Right cardiac atrium (tissue), 5 donors: Measurements from ENCODE around the gene FRRS1. TPM values are rescaled to one million over a fixed set of nuclear protein-coding genes. Genes with fewer than 3 reads are reported as not detected.

Source experiments
- ATAC-seq, 2 donors: fragments of 200-7000 bp; cut with Tn5 transposase; one replicate each; pipeline versions ENCODE4 v1.8.0 to v1.9.1; 2020; ENCODE audit warnings: moderate library complexity in 2 of 2, mild to moderate bottlenecking in 1 of 2
- DNase-seq, 3 donors: peaks; one replicate each; pipeline ENCODE4 v3.0.0-alpha.2; 2020
- H3K27ac ChIP-seq: one replicate; pipeline ENCODE4 v1.5.1; 2013; ENCODE audit warnings: mild to moderate bottlenecking, low read length, control low read depth, moderate library complexity
- H3K27me3 ChIP-seq: one replicate; pipeline ENCODE4 v1.6.1; 2013; ENCODE audit not compliant: control insufficient read depth, insufficient read depth
- H3K4me1 ChIP-seq: one replicate; pipeline ENCODE4 v1.6.1; 2013; ENCODE audit warnings: low read length; ENCODE audit not compliant: control insufficient read depth, insufficient read depth
- H3K4me3 ChIP-seq: one replicate; pipeline ENCODE4 v1.5.1; 2013; ENCODE audit warnings: low read length, control low read depth
- H3K9me3 ChIP-seq: one replicate; pipeline ENCODE4 v1.6.1; 2013; ENCODE audit warnings: low read length; ENCODE audit not compliant: control insufficient read depth
- WGBS: extraction: QIAGEN DNeasy Blood & Tissue Kit; methylation state at CpG from one replicate; pipeline ENCODE4 v1.1.7; 2013; 5-methylcytosine and 5-hydroxymethylcytosine counted together
- intact Hi-C, 4 donors: fragments of 100-400 bp; cut with DNase I; formaldehyde crosslinking; loops; one replicate each; pipeline versions ENCODE4 v1.11.0 to v1.14.0; 2022 to 2023
- polyA plus RNA-seq: library from polyadenylated mRNA; stranded (reverse); fragments of 200-250 nt; gene quantifications from one replicate; pipeline ENCODE4 v1.2.3, GENCODE V29; 2013
- total RNA-seq, 4 donors: library from RNA; stranded (reverse); fragmentation: NEBNext Ultra II Directional; extraction: Animal tissue kit (Norgen Biotek cat#: 25700); gene quantifications; one replicate each; pipeline ENCODE4 v1.2.1, GENCODE V29; 2021
- donor health status: healthy with polysubstance abuse.
- donor health status: DM: no; HTN: yes; CAD: no.
- donor health status: DM: no; HTN: no; CAD: no.
- donor health status: DM: no; HTN: yes; CAD: no; lungs with severe emphysema.
- donor health status: DM: yes; HTN: yes; CAD: no.

Gene FRRS1
- total and polyA plus RNA-seq, 5 donors: 1.4 to 7.6 (median 6.8) TPM

DNA sequence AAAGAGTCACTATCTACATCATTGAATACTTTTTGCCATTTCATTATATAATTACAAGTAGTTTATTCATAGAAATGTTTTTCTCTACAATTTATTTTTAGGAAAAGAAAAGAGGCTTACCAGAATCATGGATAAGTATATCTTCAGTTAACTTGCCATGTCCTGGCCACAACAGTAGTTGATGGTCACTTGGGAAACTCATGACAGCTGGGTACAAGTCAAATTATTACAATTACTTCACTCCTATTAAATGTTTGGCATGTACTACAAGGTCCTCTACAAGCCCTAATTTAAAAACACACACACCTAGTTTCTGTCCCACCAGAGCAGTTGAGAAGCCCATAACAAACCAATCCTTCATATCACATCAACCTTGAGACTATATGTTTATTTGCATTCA is 91.1 kb downstream of the FRRS1 start:
- no peak for ATAC-seq
- Histone ChIP-seq H3K4me1 (peaks cover 19% of the 10 kb centered on the region), H3K9me3 (no peaks in the 10 kb centered on the region), H3K27ac (no peak overlapping the region), H3K4me3 (no peak overlapping the region), H3K27me3 (no peaks in the 10 kb centered on the region)
- intact Hi-C loops: no loop called here
- no peak for DNase-seq

- ATAC-seq: no peak
- Histone ChIP-seq H3K4me1 (peaks cover 21% of the 10 kb centered on the region), H3K27ac (peak overlapping the region; percentile 68), H3K4me3 (no peak overlapping the region), H3K27me3 (no peaks in the 10 kb centered on the region), H3K9me3 (no peaks in the 10 kb centered on the region)
- no peak for DNase-seq
- intact Hi-C loops: no loop called here
- 64% methylated on average over 6 of the region's 6 CpGs for WGBS
These were observed 92.0 kb downstream of the FRRS1 start for GRCh38 chr1:99674115-99675064.

- no peak for DNase-seq
- Histone ChIP-seq H3K27me3 (no peaks in the 10 kb centered on the region), H3K27ac (no peak overlapping the region), H3K4me1 (peaks cover 22% of the 10 kb centered on the region), H3K9me3 (no peaks in the 10 kb centered on the region), H3K4me3 (no peak overlapping the region)
- ATAC-seq: no peak
- 73% methylated on average over 4 of the region's 5 CpGs for WGBS
- intact Hi-C loops: no loop called here
These were observed 93.1 kb downstream of the FRRS1 start for GRCh38 chr1:99673315-99673714.

DNA sequence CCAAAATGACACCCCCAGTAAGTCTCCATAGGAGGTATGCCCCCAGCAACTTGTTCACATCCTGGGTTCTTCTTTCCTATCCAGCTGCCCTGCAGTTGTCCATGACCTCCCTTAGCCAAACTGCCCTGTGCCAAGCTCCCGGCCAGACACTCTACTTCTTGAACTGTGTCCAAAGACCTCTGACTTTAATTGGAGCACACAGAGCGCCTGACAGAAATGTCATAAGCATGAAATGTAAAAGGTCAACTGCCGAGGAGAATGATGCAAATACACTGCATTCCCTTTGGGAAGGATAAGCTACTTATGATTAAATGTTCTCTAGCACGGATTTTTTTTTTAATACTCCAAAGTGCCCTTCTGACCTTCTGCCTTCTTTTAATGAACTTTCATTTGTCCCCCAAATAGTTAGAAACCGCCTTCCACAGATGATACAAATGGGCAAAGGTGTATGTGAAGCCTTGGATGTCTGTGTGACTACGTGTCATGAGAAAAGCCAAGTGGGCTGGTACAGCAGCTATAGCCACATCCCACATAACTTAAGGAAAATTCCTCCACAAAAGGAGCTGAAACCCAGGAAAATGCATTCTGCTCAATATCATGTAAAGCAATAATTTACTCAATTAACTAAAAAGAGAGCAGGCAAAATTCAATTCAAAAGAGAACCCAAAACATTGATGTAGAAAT is 93.8 kb downstream of the FRRS1 start:
- ATAC-seq (peak; percentile 87 to 88), DNase-seq (peak in 2 of 3 donors; percentile 38 to 55)
- Histone ChIP-seq H3K27me3 (no peaks in the 10 kb centered on the region), H3K4me1 (peaks cover 22% of the 10 kb centered on the region), H3K9me3 (no peaks in the 10 kb centered on the region), H3K27ac (peak overlapping the region; percentile 91), H3K4me3 (no peak overlapping the region)
- intact Hi-C loops: no loop called here
- WGBS: 31% methylated on average over 6 of the region's 6 CpGs

DNA sequence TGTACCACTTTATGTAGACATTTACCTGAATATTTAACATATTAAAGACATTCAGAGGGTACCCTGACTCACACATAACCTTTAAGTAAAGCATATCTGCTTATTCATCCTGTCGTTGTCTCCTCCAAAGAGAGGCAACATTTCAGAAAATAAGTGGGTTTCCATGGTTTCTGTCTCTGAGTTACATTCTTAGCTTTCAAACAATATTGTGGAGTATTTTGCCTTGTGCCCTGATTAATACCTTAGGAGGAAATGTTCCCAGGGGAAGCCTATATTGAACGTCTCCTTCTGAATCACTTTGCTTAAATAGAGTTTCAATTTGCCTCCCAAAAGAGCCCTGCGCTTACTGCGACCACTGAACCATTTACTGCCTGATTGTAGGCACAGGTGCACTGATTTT is 94.4 kb downstream of the FRRS1 start:
- H3K4me3 ChIP-seq: no peak overlapping the region
- H3K4me1 ChIP-seq: peaks cover 22% of the 10 kb centered on the region
- peak overlapping the region; percentile 91 for H3K27ac ChIP-seq
- no peaks in the 10 kb centered on the region for H3K27me3 ChIP-seq
- no peaks in the 10 kb centered on the region for H3K9me3 ChIP-seq
- ATAC-seq: no peak
- 63% methylated on average over 4 of the region's 4 CpGs for WGBS
- intact Hi-C loops: no loop called here
- DNase-seq: no peak

DNA sequence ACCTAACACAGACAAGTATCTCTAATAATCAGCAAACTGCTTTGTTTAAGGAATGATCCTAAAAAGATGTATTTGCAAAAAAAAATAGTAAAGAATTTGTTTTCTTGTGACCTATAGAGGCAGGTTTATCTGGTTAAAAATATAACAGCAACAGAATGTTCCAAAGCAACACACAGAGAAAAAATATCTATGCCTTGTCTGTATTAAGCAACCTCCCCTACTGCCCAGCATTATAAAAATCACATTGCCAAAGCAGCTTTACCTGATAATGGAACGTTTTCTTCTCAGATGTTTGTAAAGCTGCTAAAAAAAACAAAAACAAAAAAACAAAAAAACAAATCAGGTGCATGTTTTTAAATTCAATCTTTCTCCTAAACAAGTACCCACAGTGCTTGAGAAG is 95.9 kb downstream of the FRRS1 start:
- Histone ChIP-seq H3K27ac (peak overlapping the region; percentile 82), H3K4me1 (peaks cover 22% of the 10 kb centered on the region)
- no peak for ATAC-seq

GRCh38 chr1:99669821-99670220 is 96.6 kb downstream of the FRRS1 start:
- 98% methylated on average over 2 of the region's 2 CpGs for WGBS
- Histone ChIP-seq H3K27ac (no peak overlapping the region), H3K4me3 (no peak overlapping the region), H3K9me3 (no peaks in the 10 kb centered on the region), H3K4me1 (peaks cover 19% of the 10 kb centered on the region), H3K27me3 (no peaks in the 10 kb centered on the region)
- intact Hi-C loops: no loop called here
- DNase-seq (no peak), ATAC-seq (no peak)

More for the DNA sequence above, 95.9 kb downstream of the FRRS1 start:
- no peak for DNase-seq
- intact Hi-C loops: no loop called here
- Histone ChIP-seq H3K9me3 (no peaks in the 10 kb centered on the region), H3K4me3 (no peak overlapping the region), H3K27me3 (no peaks in the 10 kb centered on the region)
- 25% methylated on average over 1 of the region's 1 CpG for WGBS

DNA sequence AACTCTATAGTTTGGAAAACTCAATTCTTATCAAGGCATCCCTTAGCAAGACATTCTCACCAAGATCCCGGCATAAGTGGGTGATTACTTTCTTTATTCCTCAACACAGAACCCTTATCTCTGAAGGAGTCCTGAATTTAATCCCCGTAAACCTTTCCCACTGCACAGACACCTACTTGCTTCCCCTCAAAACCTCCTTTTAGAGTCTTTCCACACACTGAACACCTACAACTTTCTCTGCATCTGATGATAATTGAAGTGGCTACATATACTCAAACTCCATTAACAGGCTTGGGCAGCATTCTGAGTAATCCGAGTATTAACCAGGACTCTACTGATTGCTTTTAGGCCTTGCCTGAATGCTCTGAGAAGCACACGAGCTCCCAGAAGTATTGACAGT is 97.1 kb downstream of the FRRS1 start:
- intact Hi-C loops: no loop called here
- no peak for DNase-seq
- no peak for ATAC-seq
- Histone ChIP-seq H3K27ac (peak overlapping the region; percentile 75), H3K4me1 (peaks cover 17% of the 10 kb centered on the region), H3K4me3 (no peak overlapping the region), H3K27me3 (no peaks in the 10 kb centered on the region), H3K9me3 (no peaks in the 10 kb centered on the region)
- 85% methylated on average over 4 of the region's 4 CpGs for WGBS

GRCh38 chr1:99665212-99665611 is 101.2 kb downstream of the FRRS1 start:
- Histone ChIP-seq H3K27ac (no peak overlapping the region), H3K27me3 (no peaks in the 10 kb centered on the region), H3K4me3 (no peak overlapping the region), H3K9me3 (no peaks in the 10 kb centered on the region), H3K4me1 (peaks cover 9% of the 10 kb centered on the region)
- 91% methylated on average over 1 of the region's 1 CpG for WGBS
- no peak for DNase-seq
- no peak for ATAC-seq
- intact Hi-C loops: no loop called here

DNA sequence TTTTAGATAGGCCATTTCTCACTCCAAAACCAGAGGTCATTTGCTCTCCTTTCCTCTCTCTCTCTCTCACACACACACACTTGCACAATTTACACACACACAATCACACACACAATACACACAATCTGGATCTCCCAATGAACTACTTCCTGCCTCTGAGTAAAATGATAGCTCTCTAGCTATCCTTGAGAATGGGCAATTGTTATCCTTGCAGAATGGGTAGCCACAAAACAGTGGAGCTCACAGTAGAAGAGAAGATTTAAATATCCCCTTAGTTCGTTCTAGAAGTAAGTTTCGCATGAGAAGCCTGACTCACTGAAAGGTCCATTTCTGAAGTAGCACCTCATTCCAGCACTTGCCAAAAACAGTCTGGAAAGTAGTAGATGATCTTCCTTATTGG is 102.9 kb downstream of the FRRS1 start:
- no peak overlapping the region for H3K4me3 ChIP-seq
- H3K9me3 ChIP-seq: no peaks in the 10 kb centered on the region
- DNase-seq (no peak), ATAC-seq (no peak)
- intact Hi-C loops: no loop called here
- peaks cover 10% of the 10 kb centered on the region for H3K4me1 ChIP-seq
- WGBS: 87% methylated on average over 2 of the region's 2 CpGs
- peak overlapping the region; percentile 43 for H3K27ac ChIP-seq
- no peaks in the 10 kb centered on the region for H3K27me3 ChIP-seq

GRCh38 chr1:99662539-99663080 is 103.8 kb downstream of the FRRS1 start:
- no peaks in the 10 kb centered on the region for H3K9me3 ChIP-seq
- H3K27me3 ChIP-seq: no peaks in the 10 kb centered on the region
- no peak overlapping the region for H3K4me3 ChIP-seq
- peaks cover 11% of the 10 kb centered on the region for H3K4me1 ChIP-seq
- DNase-seq (peak; percentile 84 to 89 (median 87)), ATAC-seq (peak; percentile 90 to 94)
- intact Hi-C loops: no loop called here
- peak overlapping the region; percentile 58 for H3K27ac ChIP-seq
- 30% methylated on average over 3 of the region's 3 CpGs for WGBS
